GM23338 (cell line): ENCODE results near the gene IARS2. TPM values are rescaled to one million over a fixed set of nuclear protein-coding genes. Genes with fewer than 3 reads are reported as not detected.

Source experiments
- ATAC-seq: fragments of 200-7000 bp; cut with Tn5 transposase; 3 replicates; pipeline ENCODE4 v1.9.1; 2020
- DNase-seq: peaks from one replicate; pipeline ENCODE4 v3.0.0-alpha.2; 2015; ENCODE audit warnings: low spot score
- H2AFZ ChIP-seq: fragments of 200-600 bp; sonication (generic); 2 replicates; pipeline ENCODE4 v1.8.0; 2016; ENCODE audit warnings: antibody characterized with exemption, mild to moderate bottlenecking, moderate library complexity
- H3F3A ChIP-seq: fragments of 200-600 bp; sonication (generic); replicated peaks from 2 replicates; pipeline ENCODE4 v1.8.0; 2017; ENCODE audit warnings: antibody characterized with exemption, mixed run types, low read depth
- H3K27ac ChIP-seq: fragments of 200-600 bp; sonication (generic); 2 replicates; pipeline ENCODE4 v1.6.1; 2016; ENCODE audit warnings: low read depth
- H3K27me3 ChIP-seq: fragments of 200-600 bp; sonication (generic); 2 replicates; pipeline ENCODE4 v1.8.0; 2016; ENCODE audit warnings: mild to moderate bottlenecking, mixed run types, moderate library complexity; ENCODE audit not compliant: insufficient read depth
- H3K36me3 ChIP-seq: fragments of 200-600 bp; sonication (generic); 2 replicates; pipeline ENCODE4 v1.8.0; 2016; ENCODE audit warnings: mild to moderate bottlenecking; ENCODE audit not compliant: insufficient read depth
- H3K4me1 ChIP-seq: fragments of 200-600 bp; sonication (generic); 2 replicates; pipeline ENCODE4 v1.8.0; 2016; ENCODE audit warnings: mild to moderate bottlenecking, moderate library complexity; ENCODE audit not compliant: insufficient read depth
- H3K4me2 ChIP-seq: fragments of 200-600 bp; sonication (generic); 2 replicates; pipeline ENCODE4 v1.7.1; 2017; ENCODE audit warnings: mixed run types
- H3K4me3 ChIP-seq: fragments of 200-600 bp; sonication (generic); 2 replicates; pipeline ENCODE4 v1.6.1; 2016; ENCODE audit warnings: mixed run types
- H3K79me2 ChIP-seq: fragments of 200-600 bp; sonication (generic); replicated peaks from 2 replicates; pipeline ENCODE4 v1.8.0; 2017; ENCODE audit warnings: mild to moderate bottlenecking; ENCODE audit not compliant: insufficient read depth
- H3K9me2 ChIP-seq: fragments of 200-600 bp; sonication (generic); 2 replicates; pipeline ENCODE4 v1.8.0; 2017; ENCODE audit not compliant: insufficient read depth
- H4K20me1 ChIP-seq: fragments of 200-600 bp; sonication (generic); replicated peaks from 2 replicates; pipeline ENCODE4 v1.8.0; 2017; ENCODE audit warnings: mild to moderate bottlenecking; ENCODE audit not compliant: insufficient read depth
- H3K27ac Mint-ChIP-seq: 2 replicates; pipeline ENCODE4 v1.8.0; 2020; ENCODE audit warnings: inconsistent platforms, mild to moderate bottlenecking, moderate library complexity, mixed read lengths
- H3K27me3 Mint-ChIP-seq: 3 replicates; pipeline ENCODE4 v1.8.0; 2022; ENCODE audit warnings: low read depth, mild to moderate bottlenecking, moderate library complexity, mixed read lengths, inconsistent platforms; ENCODE audit not compliant: insufficient read depth, poor library complexity
- H3K36me3 Mint-ChIP-seq: 3 replicates; pipeline ENCODE4 v1.8.0; 2021; ENCODE audit warnings: low read depth, mild to moderate bottlenecking, inconsistent platforms, moderate library complexity, mixed read lengths
- H3K4me1 Mint-ChIP-seq: 3 replicates; pipeline ENCODE4 v1.8.0; 2020; ENCODE audit warnings: mild to moderate bottlenecking, inconsistent platforms, mixed read lengths
- H3K4me3 Mint-ChIP-seq: 3 replicates; pipeline ENCODE4 v1.8.0; 2021; ENCODE audit warnings: moderate library complexity, mild to moderate bottlenecking, inconsistent platforms, mixed read lengths
- H3K9me3 Mint-ChIP-seq: 3 replicates; pipeline ENCODE4 v1.8.0; 2020; ENCODE audit warnings: moderate library complexity, mild to moderate bottlenecking, inconsistent platforms, mixed read lengths
- CREB1 ChIP-seq: fragments of 250-450 bp; sonication (Bioruptor Pico); IDR thresholded peaks from 2 replicates; pipeline ENCODE4 v1.5.0; 2020; ENCODE audit warnings: low read depth, mild to moderate bottlenecking, moderate library complexity
- EZH2 ChIP-seq: fragments of 200-600 bp; sonication (generic); IDR thresholded peaks from one replicate; pipeline ENCODE4 v1.8.0; 2017; ENCODE audit warnings: antibody characterized with exemption, mild to moderate bottlenecking, low read depth; ENCODE audit not compliant: unreplicated experiment
- EZH2phosphoT487 ChIP-seq: fragments of 200-600 bp; sonication (generic); IDR thresholded peaks from one replicate; pipeline ENCODE4 v1.8.1; 2018; ENCODE audit warnings: antibody characterized with exemption; ENCODE audit not compliant: unreplicated experiment
- NANOG ChIP-seq: IDR thresholded peaks from 2 replicates; pipeline ENCODE4 v1.6.1; 2016; ENCODE audit warnings: antibody characterized with exemption, borderline replicate concordance
- POLR2AphosphoS5 ChIP-seq: IDR thresholded peaks from 2 replicates; pipeline ENCODE4 v1.6.1; 2016; ENCODE audit warnings: antibody characterized with exemption, low read depth
- ZNF114 ChIP-seq: fragments of 250-450 bp; sonication (Bioruptor Pico); IDR thresholded peaks from 2 replicates; pipeline ENCODE4 v1.5.0; 2020; ENCODE audit warnings: mild to moderate bottlenecking, moderate library complexity
- ZNF331 ChIP-seq: fragments of 250-450 bp; sonication (Bioruptor Pico); IDR thresholded peaks from 2 replicates; pipeline ENCODE4 v1.5.0; 2020; ENCODE audit warnings: low read depth, mild to moderate bottlenecking, moderate library complexity
- polyA plus RNA-seq: library from polyadenylated mRNA; unstranded; fragments of >200 nt; fragmentation: Nextera tagmentation; extraction: Ambion mirVana; gene quantifications from 2 replicates; pipeline ENCODE4 v1.2.1, GENCODE V29; 2016
- total RNA-seq: library from RNA; depleted of rRNA; stranded (reverse); fragments of >200 nt; shearing (Covaris generic); gene quantifications from 2 replicates; pipeline ENCODE4 v1.2.3, GENCODE V29; 2014
- TF ChIP-seq, protein P1 (sequence below): fragments of 250-450 bp; sonication (Bioruptor Pico); IDR thresholded peaks from 2 replicates; pipeline ENCODE4 v1.5.0; 2020; ENCODE audit warnings: mild to moderate bottlenecking, moderate library complexity
- TF ChIP-seq, protein P2 (sequence below), 2 experiments: fragments of 200-600 bp in 1 of 2; sonication (generic) in 1 of 2; conservative IDR thresholded peaks; 2 replicates each; pipeline versions ENCODE4 v1.5.1 to v1.6.1; 2016 to 2017; ENCODE audit warnings: antibody characterized with exemption in 2 of 2, low read depth in 2 of 2, mild to moderate bottlenecking in 2 of 2, moderate library complexity in 1 of 2
- TF ChIP-seq, protein P3 (sequence below): IDR thresholded peaks from one replicate; pipeline ENCODE4 v1.6.1; 2018; ENCODE audit warnings: antibody characterized with exemption; ENCODE audit not compliant: unreplicated experiment

IARS2 gene
- total and polyA plus RNA-seq, 2 experiments from 2014 or later = 33.3 to 75.6 TPM

GRCh38 chr1:220092694-220093093, 1.2 kb upstream of the IARS2 start (continued):
- TF ChIP-seq, protein P1, sequence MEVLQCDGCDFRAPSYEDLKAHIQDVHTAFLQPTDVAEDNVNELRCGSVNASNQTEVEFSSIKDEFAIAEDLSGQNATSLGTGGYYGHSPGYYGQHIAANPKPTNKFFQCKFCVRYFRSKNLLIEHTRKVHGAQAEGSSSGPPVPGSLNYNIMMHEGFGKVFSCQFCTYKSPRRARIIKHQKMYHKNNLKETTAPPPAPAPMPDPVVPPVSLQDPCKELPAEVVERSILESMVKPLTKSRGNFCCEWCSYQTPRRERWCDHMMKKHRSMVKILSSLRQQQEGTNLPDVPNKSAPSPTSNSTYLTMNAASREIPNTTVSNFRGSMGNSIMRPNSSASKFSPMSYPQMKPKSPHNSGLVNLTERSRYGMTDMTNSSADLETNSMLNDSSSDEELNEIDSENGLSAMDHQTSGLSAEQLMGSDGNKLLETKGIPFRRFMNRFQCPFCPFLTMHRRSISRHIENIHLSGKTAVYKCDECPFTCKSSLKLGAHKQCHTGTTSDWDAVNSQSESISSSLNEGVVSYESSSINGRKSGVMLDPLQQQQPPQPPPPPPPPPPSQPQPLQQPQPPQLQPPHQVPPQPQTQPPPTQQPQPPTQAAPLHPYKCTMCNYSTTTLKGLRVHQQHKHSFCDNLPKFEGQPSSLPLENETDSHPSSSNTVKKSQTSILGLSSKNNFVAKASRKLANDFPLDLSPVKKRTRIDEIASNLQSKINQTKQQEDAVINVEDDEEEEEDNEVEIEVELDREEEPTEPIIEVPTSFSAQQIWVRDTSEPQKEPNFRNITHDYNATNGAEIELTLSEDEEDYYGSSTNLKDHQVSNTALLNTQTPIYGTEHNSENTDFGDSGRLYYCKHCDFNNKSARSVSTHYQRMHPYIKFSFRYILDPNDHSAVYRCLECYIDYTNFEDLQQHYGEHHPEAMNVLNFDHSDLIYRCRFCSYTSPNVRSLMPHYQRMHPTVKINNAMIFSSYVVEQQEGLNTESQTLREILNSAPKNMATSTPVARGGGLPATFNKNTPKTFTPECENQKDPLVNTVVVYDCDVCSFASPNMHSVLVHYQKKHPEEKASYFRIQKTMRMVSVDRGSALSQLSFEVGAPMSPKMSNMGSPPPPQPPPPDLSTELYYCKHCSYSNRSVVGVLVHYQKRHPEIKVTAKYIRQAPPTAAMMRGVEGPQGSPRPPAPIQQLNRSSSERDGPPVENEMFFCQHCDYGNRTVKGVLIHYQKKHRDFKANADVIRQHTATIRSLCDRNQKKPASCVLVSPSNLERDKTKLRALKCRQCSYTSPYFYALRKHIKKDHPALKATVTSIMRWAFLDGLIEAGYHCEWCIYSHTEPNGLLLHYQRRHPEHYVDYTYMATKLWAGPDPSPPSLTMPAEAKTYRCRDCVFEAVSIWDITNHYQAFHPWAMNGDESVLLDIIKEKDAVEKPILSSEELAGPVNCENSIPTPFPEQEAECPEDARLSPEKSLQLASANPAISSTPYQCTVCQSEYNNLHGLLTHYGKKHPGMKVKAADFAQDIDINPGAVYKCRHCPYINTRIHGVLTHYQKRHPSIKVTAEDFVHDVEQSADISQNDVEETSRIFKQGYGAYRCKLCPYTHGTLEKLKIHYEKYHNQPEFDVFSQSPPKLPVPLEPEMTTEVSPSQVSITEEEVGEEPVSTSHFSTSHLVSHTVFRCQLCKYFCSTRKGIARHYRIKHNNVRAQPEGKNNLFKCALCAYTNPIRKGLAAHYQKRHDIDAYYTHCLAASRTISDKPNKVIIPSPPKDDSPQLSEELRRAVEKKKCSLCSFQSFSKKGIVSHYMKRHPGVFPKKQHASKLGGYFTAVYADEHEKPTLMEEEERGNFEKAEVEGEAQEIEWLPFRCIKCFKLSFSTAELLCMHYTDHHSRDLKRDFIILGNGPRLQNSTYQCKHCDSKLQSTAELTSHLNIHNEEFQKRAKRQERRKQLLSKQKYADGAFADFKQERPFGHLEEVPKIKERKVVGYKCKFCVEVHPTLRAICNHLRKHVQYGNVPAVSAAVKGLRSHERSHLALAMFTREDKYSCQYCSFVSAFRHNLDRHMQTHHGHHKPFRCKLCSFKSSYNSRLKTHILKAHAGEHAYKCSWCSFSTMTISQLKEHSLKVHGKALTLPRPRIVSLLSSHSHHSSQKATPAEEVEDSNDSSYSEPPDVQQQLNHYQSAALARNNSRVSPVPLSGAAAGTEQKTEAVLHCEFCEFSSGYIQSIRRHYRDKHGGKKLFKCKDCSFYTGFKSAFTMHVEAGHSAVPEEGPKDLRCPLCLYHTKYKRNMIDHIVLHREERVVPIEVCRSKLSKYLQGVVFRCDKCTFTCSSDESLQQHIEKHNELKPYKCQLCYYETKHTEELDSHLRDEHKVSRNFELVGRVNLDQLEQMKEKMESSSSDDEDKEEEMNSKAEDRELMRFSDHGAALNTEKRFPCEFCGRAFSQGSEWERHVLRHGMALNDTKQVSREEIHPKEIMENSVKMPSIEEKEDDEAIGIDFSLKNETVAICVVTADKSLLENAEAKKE (CRISPR knock-in tag) = no peak
- TF ChIP-seq CREB1 (CRISPR knock-in tag) (no peak), ZNF331 (CRISPR knock-in tag) (no peak), ZNF114 (CRISPR knock-in tag) (no peak), EZH2phosphoT487 (no peak)

DNA sequence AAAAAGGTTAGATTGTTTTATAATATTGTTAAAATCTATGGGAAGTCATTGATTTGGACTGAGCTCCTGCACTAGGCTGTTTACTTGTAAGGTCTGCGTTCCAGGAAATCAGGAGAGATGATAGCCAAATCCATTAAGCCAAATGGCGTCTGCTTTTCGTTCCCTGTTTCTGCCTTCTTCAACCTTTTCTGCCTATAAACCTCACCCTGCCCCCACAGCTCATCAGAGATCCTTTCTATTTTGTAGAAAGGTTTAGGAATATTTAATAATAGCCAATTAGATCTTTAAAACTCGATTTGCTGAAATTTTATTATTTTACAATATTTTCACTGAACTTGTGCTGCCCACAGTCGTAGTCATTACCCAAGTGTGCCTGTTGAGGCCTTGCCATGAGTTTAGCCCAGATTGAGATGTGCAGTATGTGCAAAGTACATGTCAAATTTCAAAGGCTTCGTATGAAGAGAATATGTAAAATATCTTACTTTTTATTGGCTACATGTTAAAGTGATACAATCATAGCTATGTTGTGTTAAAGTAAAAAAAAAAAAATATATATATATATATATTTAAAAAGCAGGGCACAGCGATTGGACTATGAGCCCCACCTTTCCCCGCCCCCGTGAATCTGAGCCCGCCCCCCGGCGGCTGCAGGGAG, 444 bp upstream of the IARS2 start:
- TF ChIP-seq EZH2phosphoT487 (no peak), EZH2 (no peak), ZNF331 (CRISPR knock-in tag) (no peak), POLR2AphosphoS5 (no peak), NANOG (no peak), CREB1 (CRISPR knock-in tag) (no peak), ZNF114 (CRISPR knock-in tag) (no peak)
- TF ChIP-seq, protein P2, sequence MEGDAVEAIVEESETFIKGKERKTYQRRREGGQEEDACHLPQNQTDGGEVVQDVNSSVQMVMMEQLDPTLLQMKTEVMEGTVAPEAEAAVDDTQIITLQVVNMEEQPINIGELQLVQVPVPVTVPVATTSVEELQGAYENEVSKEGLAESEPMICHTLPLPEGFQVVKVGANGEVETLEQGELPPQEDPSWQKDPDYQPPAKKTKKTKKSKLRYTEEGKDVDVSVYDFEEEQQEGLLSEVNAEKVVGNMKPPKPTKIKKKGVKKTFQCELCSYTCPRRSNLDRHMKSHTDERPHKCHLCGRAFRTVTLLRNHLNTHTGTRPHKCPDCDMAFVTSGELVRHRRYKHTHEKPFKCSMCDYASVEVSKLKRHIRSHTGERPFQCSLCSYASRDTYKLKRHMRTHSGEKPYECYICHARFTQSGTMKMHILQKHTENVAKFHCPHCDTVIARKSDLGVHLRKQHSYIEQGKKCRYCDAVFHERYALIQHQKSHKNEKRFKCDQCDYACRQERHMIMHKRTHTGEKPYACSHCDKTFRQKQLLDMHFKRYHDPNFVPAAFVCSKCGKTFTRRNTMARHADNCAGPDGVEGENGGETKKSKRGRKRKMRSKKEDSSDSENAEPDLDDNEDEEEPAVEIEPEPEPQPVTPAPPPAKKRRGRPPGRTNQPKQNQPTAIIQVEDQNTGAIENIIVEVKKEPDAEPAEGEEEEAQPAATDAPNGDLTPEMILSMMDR (conservative IDR thresholded peaks at IDR 0.05; ENCODE audit: low read depth in 2 of 2) = no peak
- TF ChIP-seq, protein P3, sequence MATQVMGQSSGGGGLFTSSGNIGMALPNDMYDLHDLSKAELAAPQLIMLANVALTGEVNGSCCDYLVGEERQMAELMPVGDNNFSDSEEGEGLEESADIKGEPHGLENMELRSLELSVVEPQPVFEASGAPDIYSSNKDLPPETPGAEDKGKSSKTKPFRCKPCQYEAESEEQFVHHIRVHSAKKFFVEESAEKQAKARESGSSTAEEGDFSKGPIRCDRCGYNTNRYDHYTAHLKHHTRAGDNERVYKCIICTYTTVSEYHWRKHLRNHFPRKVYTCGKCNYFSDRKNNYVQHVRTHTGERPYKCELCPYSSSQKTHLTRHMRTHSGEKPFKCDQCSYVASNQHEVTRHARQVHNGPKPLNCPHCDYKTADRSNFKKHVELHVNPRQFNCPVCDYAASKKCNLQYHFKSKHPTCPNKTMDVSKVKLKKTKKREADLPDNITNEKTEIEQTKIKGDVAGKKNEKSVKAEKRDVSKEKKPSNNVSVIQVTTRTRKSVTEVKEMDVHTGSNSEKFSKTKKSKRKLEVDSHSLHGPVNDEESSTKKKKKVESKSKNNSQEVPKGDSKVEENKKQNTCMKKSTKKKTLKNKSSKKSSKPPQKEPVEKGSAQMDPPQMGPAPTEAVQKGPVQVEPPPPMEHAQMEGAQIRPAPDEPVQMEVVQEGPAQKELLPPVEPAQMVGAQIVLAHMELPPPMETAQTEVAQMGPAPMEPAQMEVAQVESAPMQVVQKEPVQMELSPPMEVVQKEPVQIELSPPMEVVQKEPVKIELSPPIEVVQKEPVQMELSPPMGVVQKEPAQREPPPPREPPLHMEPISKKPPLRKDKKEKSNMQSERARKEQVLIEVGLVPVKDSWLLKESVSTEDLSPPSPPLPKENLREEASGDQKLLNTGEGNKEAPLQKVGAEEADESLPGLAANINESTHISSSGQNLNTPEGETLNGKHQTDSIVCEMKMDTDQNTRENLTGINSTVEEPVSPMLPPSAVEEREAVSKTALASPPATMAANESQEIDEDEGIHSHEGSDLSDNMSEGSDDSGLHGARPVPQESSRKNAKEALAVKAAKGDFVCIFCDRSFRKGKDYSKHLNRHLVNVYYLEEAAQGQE = no peak
- H3K36me3 ChIP-seq = peaks cover 7% of the 10 kb centered on the region; the same call in 1 of the 2 replicates
- no peaks in the 10 kb centered on the region for H4K20me1 ChIP-seq
- no peak for DNase-seq
- peak overlapping the region; percentile 37; the same call in 1 of the 3 replicates for H3K4me3 Mint-ChIP-seq
- H3K4me1 ChIP-seq = peaks cover 7% of the 10 kb centered on the region; the same call in 1 of the 2 replicates
- H3K27me3 Mint-ChIP-seq = peaks cover 9% of the 10 kb centered on the region
- H3K9me2 ChIP-seq = no peaks in the 10 kb centered on the region
- peaks cover 6% of the 10 kb centered on the region for H3K4me1 Mint-ChIP-seq
- H3K36me3 Mint-ChIP-seq = peaks cover 27% of the 10 kb centered on the region
- H2AFZ ChIP-seq = peak overlapping the region; percentile 33; the same call in 1 of the 2 replicates
- H3K4me3 ChIP-seq = 0 out of 2 replicates have a peak overlapping the region, but pooled peaks have one; percentile 74
- peaks cover 26% of the 10 kb centered on the region for H3K79me2 ChIP-seq
- no peak for ATAC-seq
- no peak overlapping the region for H3K27ac Mint-ChIP-seq
- peaks cover 7% of the 10 kb centered on the region; the same call in 1 of the 2 replicates for H3F3A ChIP-seq
- H3K9me3 Mint-ChIP-seq = no peaks in the 10 kb centered on the region
- H3K4me2 ChIP-seq = peak overlapping the region; percentile 11; the same call in 1 of the 2 replicates
- no peaks in the 10 kb centered on the region for H3K27me3 ChIP-seq
- 0 out of 2 replicates have a peak overlapping the region, but pooled peaks have one; percentile 11 for H3K27ac ChIP-seq
